GM12878 (cell line): Measurements from ENCODE around the gene CLC.

Experiments used
- CEBPB ChIP-seq, 2 experiments: fragments of 150-350 bp in 1 of 2; IDR thresholded peaks; 2 replicates each; pipeline ENCODE4 v1.6.1; 2012 to 2014; ENCODE audit warnings: low read depth in 2 of 2, low read length in 2 of 2, borderline replicate concordance in 1 of 2, inconsistent platforms in 1 of 2
- FOXM1 ChIP-seq: IDR thresholded peaks from 2 replicates; pipeline ENCODE4 v1.6.1; 2012; ENCODE audit warnings: low read depth, mild to moderate bottlenecking, inconsistent platforms, low read length, moderate library complexity
- JUND ChIP-seq: IDR thresholded peaks from 2 replicates; pipeline ENCODE4 v1.6.1; 2012; ENCODE audit warnings: low read depth, mild to moderate bottlenecking, low read length, improper control_type of control experiment, moderate library complexity
- MYC ChIP-seq: IDR thresholded peaks from 2 replicates; pipeline ENCODE4 v1.6.1; 2011; ENCODE audit warnings: mild to moderate bottlenecking, low read length, moderate library complexity, inconsistent platforms; ENCODE audit not compliant: insufficient read depth, insufficient replicate concordance, insufficient read length, severe bottlenecking
- POLR2AphosphoS5 ChIP-seq: IDR thresholded peaks from 2 replicates; pipeline ENCODE4 v1.6.1; 2011; ENCODE audit warnings: mild to moderate bottlenecking, low read length, inconsistent platforms
- RFX5 ChIP-seq: IDR thresholded peaks from 2 replicates; pipeline ENCODE4 v1.6.1; 2011; ENCODE audit warnings: low read depth, low read length, improper control_type of control experiment
- SUZ12 ChIP-seq: fragments of 200-600 bp; sonication (generic); IDR thresholded peaks from one replicate; pipeline ENCODE4 v1.6.1; 2018; ENCODE audit warnings: antibody characterized with exemption, mild to moderate bottlenecking; ENCODE audit not compliant: unreplicated experiment
- YBX1 ChIP-seq: fragments of 450-650 bp; IDR thresholded peaks from 2 replicates; pipeline ENCODE4 v1.6.1; 2016; ENCODE audit warnings: antibody characterized with exemption
- ZNF384 ChIP-seq: IDR thresholded peaks from 2 replicates; pipeline ENCODE4 v1.6.1; 2012; ENCODE audit warnings: low read depth, mild to moderate bottlenecking, low read length, improper control_type of control experiment, borderline replicate concordance
- TF ChIP-seq, protein P1 (sequence below), 3 experiments: IDR thresholded peaks in 2 of 3; conservative IDR thresholded peaks in 1 of 3; 2 replicates each; pipeline ENCODE4 v1.5.1; 2011; ENCODE audit warnings: low read depth in 3 of 3, low read length in 3 of 3, mild to moderate bottlenecking in 3 of 3, control low read depth in 2 of 3, moderate library complexity in 2 of 3, inconsistent platforms in 1 of 3, mixed read lengths in 1 of 3; ENCODE audit not compliant: control insufficient read depth in 2 of 3, insufficient read depth in 1 of 3; ENCODE audit errors: extremely low read depth in 1 of 3
- TF ChIP-seq, protein P2 (sequence below): fragments of 450-650 bp; IDR thresholded peaks from 2 replicates; pipeline ENCODE4 v1.6.1; 2017; ENCODE audit warnings: antibody characterized with exemption, mild to moderate bottlenecking, moderate library complexity
- TF ChIP-seq, protein P3 (sequence below): IDR thresholded peaks from 2 replicates; pipeline ENCODE4 v1.6.1; 2012; ENCODE audit warnings: low read depth, low read length, improper control_type of control experiment

DNA sequence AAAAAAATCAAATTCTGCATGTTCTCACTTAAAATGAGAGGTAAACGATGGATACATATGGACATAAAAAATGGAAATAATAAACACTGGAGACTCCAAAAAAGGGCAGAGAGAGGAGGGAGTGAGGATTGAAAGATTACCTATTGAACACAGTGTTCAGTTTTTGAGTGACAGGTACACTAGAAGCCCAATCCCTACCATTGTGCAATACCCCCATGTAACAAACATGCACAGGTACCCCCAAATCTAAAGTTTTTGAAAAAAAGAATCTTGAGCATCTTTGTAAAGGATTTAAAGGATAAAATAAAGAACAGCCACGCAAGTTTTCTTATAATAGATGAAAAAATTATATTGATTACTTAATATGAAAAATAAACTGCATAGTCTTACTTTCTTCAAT lies 16.7 kb upstream of the CLC start:
- TF ChIP-seq, protein P1, sequence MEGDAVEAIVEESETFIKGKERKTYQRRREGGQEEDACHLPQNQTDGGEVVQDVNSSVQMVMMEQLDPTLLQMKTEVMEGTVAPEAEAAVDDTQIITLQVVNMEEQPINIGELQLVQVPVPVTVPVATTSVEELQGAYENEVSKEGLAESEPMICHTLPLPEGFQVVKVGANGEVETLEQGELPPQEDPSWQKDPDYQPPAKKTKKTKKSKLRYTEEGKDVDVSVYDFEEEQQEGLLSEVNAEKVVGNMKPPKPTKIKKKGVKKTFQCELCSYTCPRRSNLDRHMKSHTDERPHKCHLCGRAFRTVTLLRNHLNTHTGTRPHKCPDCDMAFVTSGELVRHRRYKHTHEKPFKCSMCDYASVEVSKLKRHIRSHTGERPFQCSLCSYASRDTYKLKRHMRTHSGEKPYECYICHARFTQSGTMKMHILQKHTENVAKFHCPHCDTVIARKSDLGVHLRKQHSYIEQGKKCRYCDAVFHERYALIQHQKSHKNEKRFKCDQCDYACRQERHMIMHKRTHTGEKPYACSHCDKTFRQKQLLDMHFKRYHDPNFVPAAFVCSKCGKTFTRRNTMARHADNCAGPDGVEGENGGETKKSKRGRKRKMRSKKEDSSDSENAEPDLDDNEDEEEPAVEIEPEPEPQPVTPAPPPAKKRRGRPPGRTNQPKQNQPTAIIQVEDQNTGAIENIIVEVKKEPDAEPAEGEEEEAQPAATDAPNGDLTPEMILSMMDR (IDR thresholded peaks at IDR 0.05 in 2 of 3, conservative IDR thresholded peaks at IDR 0.05 in 1 of 3; ENCODE audit: control insufficient read depth in 2 of 3, extremely low read depth in 1 of 3, insufficient read depth in 1 of 3, low read depth in 3 of 3, low read length in 3 of 3), result no peak
- TF ChIP-seq ZNF384, result no peak
- no peak for TF ChIP-seq MYC
- no peak for TF ChIP-seq RFX5
- TF ChIP-seq SUZ12, result no peak
- TF ChIP-seq FOXM1, result no peak
- TF ChIP-seq JUND, result no peak
- no peak for TF ChIP-seq CEBPB (IDR thresholded peaks at IDR 0.05; ENCODE audit: borderline replicate concordance in 1 of 2, low read depth in 2 of 2, low read length in 2 of 2)
- TF ChIP-seq, protein P2, sequence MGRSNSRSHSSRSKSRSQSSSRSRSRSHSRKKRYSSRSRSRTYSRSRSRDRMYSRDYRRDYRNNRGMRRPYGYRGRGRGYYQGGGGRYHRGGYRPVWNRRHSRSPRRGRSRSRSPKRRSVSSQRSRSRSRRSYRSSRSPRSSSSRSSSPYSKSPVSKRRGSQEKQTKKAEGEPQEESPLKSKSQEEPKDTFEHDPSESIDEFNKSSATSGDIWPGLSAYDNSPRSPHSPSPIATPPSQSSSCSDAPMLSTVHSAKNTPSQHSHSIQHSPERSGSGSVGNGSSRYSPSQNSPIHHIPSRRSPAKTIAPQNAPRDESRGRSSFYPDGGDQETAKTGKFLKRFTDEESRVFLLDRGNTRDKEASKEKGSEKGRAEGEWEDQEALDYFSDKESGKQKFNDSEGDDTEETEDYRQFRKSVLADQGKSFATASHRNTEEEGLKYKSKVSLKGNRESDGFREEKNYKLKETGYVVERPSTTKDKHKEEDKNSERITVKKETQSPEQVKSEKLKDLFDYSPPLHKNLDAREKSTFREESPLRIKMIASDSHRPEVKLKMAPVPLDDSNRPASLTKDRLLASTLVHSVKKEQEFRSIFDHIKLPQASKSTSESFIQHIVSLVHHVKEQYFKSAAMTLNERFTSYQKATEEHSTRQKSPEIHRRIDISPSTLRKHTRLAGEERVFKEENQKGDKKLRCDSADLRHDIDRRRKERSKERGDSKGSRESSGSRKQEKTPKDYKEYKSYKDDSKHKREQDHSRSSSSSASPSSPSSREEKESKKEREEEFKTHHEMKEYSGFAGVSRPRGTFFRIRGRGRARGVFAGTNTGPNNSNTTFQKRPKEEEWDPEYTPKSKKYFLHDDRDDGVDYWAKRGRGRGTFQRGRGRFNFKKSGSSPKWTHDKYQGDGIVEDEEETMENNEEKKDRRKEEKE, result no peak
- TF ChIP-seq POLR2AphosphoS5, result no peak
- TF ChIP-seq, protein P3, sequence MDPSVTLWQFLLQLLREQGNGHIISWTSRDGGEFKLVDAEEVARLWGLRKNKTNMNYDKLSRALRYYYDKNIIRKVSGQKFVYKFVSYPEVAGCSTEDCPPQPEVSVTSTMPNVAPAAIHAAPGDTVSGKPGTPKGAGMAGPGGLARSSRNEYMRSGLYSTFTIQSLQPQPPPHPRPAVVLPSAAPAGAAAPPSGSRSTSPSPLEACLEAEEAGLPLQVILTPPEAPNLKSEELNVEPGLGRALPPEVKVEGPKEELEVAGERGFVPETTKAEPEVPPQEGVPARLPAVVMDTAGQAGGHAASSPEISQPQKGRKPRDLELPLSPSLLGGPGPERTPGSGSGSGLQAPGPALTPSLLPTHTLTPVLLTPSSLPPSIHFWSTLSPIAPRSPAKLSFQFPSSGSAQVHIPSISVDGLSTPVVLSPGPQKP, result no peak
- no peak for TF ChIP-seq YBX1
